GM12872 (cell line): ENCODE data around the gene ADAMTS8.

Experiments
- TF ChIP-seq, protein P1 (sequence below): IDR thresholded peaks from 3 replicates; pipeline ENCODE4 v1.5.1; 2011; ENCODE audit warnings: low read depth, mild to moderate bottlenecking, low read length, moderate library complexity; ENCODE audit not compliant: insufficient read depth

Gene ADAMTS8, protein sequence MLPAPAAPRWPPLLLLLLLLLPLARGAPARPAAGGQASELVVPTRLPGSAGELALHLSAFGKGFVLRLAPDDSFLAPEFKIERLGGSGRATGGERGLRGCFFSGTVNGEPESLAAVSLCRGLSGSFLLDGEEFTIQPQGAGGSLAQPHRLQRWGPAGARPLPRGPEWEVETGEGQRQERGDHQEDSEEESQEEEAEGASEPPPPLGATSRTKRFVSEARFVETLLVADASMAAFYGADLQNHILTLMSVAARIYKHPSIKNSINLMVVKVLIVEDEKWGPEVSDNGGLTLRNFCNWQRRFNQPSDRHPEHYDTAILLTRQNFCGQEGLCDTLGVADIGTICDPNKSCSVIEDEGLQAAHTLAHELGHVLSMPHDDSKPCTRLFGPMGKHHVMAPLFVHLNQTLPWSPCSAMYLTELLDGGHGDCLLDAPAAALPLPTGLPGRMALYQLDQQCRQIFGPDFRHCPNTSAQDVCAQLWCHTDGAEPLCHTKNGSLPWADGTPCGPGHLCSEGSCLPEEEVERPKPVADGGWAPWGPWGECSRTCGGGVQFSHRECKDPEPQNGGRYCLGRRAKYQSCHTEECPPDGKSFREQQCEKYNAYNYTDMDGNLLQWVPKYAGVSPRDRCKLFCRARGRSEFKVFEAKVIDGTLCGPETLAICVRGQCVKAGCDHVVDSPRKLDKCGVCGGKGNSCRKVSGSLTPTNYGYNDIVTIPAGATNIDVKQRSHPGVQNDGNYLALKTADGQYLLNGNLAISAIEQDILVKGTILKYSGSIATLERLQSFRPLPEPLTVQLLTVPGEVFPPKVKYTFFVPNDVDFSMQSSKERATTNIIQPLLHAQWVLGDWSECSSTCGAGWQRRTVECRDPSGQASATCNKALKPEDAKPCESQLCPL

GRCh38 chr11:130428316-130429119 lies at the start of gene ADAMTS8:
Gene ADAMTS8, minus strand, starts transcription at chr11:130428609. Its CDS starts 323 bp downstream, at chr11:130428286.
- TF ChIP-seq, protein P1, sequence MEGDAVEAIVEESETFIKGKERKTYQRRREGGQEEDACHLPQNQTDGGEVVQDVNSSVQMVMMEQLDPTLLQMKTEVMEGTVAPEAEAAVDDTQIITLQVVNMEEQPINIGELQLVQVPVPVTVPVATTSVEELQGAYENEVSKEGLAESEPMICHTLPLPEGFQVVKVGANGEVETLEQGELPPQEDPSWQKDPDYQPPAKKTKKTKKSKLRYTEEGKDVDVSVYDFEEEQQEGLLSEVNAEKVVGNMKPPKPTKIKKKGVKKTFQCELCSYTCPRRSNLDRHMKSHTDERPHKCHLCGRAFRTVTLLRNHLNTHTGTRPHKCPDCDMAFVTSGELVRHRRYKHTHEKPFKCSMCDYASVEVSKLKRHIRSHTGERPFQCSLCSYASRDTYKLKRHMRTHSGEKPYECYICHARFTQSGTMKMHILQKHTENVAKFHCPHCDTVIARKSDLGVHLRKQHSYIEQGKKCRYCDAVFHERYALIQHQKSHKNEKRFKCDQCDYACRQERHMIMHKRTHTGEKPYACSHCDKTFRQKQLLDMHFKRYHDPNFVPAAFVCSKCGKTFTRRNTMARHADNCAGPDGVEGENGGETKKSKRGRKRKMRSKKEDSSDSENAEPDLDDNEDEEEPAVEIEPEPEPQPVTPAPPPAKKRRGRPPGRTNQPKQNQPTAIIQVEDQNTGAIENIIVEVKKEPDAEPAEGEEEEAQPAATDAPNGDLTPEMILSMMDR: no peak

GRCh38 chr11:130477586-130478203 lies 49.3 kb upstream of the ADAMTS8 start:
- TF ChIP-seq, protein P1: no peak

GRCh38 chr11:130476922-130477491 lies 48.6 kb upstream of the ADAMTS8 start:
- TF ChIP-seq, protein P1: no peak

GRCh38 chr11:130476200-130476921 lies 48.0 kb upstream of the ADAMTS8 start:
- TF ChIP-seq, protein P1: no peak

- TF ChIP-seq, protein P1: no peak
Observed at GRCh38 chr11:130475426-130476053, 47.1 kb upstream of the ADAMTS8 start.
